HG02610 (cell line): Measurements from ENCODE around the gene UBP1.
"Not testable (repeated sequence)": the region's sequence is repeated elsewhere in the genome, so short reads cannot be mapped to it uniquely, and the experiment has no call there.

Experiments used
- ATAC-seq: cut with Tn5 transposase; IDR thresholded peaks from one replicate; pipeline ENCODE4 v1.9.1; 2021; ENCODE audit warnings: mild to moderate bottlenecking, moderate library complexity; ENCODE audit not compliant: unreplicated experiment

The UBP1 gene

DNA sequence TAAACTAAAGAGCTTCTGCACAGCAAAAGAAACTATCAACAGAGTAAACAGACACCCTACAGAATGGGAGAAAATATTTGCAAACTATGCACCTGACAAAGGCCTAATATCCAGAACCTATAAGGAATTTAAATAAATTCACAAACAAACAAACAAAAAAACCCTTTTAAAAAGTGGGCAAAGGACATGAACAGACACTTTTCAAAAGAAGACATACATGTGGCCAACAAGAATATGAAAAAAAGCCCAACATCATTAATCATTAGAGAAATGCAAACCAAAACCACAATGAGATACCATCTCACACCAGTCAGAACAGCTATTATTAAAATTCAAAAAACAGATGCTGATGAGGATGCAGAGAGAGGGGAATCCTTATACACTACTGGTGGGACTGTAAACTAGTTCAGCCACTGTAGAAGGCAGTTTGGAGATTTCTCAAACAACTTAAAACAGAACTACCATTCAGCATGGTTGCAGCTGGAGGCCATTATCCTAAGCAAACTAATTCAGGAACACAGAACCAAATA, 101.2 kb downstream of the UBP1 start:
- not testable (repeated sequence) for ATAC-seq
